Measurements from ENCODE around the gene TRIM52.

Gene TRIM52

DNA sequence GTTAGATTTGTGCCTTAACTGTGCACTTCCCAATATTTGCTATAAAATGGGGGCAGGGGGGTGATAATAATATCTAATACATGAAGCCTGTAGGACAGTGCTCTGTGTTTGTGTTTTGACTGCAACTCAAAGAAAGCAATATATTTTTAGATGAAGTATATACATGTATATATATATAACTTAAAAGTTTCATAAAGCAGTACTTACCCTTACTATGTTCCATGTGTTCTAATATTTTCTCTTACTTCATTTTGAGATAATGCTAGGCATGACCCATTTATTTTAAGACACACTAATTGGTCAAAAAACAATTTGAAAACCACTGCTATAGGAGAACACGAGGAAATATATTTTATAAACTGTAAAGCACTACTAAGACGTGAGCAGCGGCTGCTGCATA is 2.4 kb downstream of the TRIM52 start:
- DNase-seq (ENCODE audit: low spot score): no peak

DNA sequence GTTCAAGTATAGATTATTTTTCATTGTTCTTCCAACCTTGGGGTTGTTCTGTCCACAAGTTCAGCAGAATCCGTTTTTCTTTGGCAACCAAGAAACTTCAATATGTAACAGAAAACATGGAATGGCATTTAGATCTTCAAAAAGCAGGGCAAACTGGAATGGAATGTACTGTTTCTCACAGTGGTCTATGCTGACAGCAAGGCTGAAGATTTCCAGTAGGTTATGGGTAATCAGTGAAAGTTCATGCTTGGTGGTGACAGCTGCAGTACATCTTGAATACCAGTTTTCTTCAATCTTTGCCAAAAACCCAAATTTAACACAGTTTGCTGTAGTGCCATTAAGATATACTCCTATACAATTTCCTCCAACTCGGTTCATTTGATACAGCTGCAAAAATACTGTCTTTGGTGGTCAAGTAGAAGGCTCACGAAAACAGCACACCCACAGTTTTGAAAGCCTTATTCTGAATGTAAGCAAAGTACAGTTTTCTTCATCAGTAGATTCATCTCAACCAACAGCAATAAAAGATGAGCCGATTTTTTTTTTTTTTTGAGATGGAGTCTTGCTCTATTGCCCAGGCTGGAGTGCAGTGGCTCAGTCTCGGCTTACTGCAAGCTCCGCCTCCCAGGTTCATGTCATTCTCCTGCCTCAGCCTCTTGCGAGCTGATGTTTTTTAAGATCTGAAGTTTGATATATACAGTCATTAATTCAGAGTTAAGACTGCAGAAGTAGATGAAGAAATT is 4.9 kb downstream of the TRIM52 start:
- no peak for DNase-seq (ENCODE audit: low spot score)

DNA sequence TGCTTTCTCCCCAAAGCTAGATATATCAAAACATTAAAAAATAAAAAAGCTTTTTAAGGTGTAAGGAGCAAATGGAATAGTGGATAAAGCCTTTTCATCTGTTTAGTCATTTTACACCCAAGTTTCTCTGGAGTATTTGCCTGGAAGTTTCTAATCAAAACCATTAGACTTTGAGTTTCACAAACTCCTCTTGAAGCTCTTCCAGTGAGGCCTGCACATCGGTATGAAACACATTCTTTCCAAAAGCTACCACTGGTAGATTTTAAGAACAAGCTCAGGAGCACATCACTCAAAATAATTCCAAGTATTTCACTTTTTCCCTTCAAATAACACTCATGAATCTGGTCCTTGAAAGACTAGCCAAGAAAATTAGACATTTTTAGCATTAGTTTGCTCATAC is 5.7 kb downstream of the TRIM52 start:
- no peak for DNase-seq (ENCODE audit: low spot score)

DNA sequence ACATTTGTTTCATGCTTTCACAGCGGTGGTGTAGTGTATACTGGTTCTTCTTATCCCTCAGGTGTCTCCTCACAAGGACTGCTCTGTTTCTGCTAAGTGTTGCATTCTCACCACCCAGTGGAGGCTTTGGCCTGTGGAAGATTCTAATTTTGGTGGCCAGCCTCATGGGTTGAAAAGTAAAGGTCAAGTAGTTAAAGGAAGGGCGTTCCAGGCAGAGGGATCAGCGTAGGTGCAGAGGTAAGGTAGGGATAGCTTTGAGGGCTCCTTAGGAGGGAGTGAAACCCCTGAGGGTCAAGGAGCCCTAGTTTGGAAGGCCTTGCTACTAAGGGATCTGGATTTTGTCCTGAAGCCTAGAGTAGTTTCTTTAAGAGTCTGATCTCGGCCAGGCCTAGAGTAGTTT is 12.7 kb downstream of the TRIM52 start:
- no peak for DNase-seq (ENCODE audit: low spot score)

- peak; percentile 67 for DNase-seq (ENCODE audit: low spot score)
Observed at GRCh38 chr5:181246276-181247049, 14.5 kb downstream of the TRIM52 start.

DNA sequence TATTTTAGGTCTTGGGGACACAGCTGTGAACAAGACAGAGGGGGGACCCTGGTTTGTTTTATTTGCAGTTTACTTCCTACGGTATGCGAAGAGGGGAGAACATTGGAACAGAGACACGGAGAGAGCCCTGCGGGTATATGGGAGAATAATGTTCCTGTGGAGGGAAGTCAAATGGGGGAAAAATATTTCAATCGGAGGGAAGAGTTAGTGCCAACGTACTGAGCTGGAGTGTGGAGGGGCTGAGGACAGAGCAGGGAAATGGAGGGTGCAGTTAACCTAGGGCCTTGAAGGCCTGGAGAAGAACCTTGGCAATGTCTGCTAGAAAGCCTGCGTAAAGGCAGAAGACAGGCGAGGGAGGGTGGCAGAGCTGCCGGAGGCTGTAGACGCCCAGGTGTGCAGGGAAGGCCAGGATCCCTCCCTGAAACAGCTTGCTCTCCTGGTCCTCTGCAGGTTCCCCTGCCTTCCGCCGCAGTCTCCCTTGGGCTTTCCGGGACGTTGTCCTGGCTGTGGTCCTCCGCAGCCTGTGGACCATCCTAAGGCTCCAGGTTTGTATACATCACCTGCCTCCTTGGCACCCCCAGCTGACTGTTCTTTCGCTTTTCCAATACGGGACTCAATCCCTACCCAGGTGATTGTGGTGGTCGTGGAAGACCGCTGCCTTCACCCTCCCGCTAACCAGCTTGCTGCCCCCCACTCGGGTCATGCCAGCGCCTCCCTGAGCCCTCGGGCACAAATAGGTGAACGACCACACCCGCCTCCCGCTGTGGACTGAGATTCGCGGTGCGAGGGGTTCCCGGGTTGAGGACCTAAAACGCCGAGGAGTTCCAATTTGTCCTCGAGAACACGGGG is 15.3 kb downstream of the TRIM52 start:
- no peak for DNase-seq (ENCODE audit: low spot score)

DNA sequence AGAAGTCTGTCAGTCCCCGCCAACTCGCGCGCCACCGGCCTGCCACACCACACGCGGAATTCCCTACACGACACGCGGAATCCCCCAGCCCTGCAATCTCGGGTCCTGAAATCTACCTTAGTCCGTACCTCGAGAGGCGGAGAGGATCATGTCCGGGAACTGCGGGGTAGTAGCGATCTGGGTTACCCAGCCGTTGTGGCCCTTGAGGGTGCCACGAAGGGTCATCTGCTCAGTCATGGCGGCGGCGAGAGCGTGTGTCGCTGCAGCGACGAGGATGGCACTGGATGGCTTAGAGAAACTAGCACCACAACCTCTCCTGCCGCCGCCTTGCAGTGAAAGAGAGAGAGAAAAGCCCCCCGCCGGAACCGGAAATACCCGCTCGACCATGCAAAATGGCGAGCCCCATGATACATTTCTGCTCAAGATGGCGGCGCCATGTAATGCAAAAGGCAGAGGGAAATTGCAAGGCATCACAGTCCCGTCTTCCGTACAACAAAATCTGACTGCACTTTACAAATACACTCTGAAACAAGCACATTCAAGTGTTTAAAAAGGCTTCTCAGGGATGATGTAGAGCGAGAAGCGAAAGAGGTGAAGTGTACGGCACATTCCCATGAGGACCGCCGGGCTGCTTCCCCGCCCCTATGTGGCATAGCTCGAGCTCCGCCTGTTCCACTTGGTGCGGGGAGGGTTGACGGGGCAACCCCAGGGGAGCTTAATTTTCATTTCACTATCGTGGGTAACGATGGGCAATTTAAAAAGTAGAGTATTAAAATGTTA is 17.2 kb downstream of the TRIM52 start, which contains the start of gene RACK1:
TSS of gene RACK1 (minus strand) at position 343 of the 780 bp plus-strand sequence. CDS start at position 237, 106 bp downstream.
- peak; percentile 87 for DNase-seq (ENCODE audit: low spot score)

DNA sequence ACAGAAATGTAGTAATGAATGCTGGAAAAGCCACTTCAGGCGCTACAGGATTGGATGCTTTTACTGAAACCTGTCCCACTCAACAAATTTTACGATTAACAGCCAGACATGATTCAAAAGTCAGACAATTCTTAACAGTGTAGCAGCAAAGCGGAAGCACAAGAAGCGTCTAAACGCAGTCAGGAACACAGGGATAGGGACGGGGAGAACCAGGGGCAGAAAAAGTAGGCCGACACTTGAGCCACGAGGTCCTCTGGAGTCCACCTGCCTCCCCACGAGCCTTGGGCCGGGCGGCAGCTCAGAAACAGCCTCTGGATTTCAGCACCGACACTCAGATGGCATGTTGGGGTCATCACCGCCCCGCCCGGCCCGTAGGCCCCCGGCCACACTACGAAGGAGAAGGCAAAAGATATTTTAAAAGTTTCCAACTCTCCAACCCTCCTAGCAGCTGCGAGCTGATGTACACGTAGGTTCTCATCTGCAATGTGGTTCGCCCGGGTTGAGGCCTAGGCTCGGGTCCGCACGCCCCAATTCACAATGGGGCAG is 17.9 kb downstream of the TRIM52 start:
- no peak for DNase-seq (ENCODE audit: low spot score)

- DNase-seq (ENCODE audit: low spot score): no peak
Observed at GRCh38 chr5:181242031-181242451, 18.9 kb downstream of the TRIM52 start.

DNA sequence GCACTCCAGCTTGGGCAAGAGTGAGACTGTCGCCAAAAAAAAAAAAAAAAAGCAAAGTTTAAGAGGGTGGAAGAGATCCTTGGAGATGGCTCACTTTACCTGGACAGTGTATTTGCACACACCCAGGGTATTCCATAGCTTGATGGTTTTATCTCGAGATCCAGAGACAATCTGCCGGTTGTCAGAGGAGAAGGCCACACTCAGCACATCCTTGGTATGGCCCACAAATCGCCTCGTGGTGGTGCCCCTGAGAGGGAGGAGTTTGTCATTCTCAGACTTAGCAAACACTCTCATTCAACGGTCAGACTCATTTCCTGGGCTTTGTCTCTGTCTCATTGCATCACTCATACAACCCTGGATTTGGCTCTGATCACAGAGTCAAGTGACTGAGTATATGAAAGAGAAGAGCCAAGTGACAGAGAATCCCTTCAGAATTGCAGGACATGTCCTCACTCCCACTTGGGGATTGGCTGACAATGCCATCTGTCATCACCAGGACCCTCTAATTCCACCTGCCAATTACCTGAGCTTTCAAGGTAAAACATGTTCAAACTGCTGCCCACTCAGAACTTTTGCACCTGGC is 19.5 kb downstream of the TRIM52 start:
- DNase-seq (ENCODE audit: low spot score): peak; percentile 52

GRCh38 chr5:181239062-181239663 is 21.8 kb downstream of the TRIM52 start:
- DNase-seq (ENCODE audit: low spot score): no peak

DNA sequence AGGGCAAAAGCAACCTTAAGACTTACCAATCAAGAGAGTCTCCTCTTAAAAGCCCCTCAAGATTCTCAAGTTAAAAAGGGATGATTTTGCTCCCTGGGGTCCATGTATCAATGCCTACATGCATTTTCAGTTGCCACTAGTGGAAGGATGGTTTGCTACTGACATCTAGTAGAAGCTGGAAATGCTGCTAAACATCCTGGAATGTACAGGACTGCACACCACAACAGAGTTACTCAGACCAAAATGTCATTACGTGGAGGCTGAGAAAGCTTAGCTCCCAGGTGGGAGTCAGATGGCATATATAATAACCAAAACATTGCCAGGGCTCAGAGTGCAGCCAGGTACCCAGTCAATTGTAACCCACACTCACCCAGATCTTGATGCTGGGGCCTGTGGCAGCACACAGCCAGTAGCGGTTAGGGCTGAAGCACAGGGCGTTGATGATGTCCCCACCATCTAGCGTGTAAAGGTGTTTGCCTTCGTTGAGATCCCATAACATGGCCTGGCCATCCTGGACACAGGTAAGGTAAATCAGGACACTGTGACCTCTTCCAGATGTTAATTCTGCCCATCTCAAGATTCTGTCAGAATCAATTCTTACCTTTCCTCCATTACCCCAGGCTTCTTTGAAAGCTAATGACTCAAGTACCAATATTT is 23.1 kb downstream of the TRIM52 start:
- no peak for DNase-seq (ENCODE audit: low spot score)

DNA sequence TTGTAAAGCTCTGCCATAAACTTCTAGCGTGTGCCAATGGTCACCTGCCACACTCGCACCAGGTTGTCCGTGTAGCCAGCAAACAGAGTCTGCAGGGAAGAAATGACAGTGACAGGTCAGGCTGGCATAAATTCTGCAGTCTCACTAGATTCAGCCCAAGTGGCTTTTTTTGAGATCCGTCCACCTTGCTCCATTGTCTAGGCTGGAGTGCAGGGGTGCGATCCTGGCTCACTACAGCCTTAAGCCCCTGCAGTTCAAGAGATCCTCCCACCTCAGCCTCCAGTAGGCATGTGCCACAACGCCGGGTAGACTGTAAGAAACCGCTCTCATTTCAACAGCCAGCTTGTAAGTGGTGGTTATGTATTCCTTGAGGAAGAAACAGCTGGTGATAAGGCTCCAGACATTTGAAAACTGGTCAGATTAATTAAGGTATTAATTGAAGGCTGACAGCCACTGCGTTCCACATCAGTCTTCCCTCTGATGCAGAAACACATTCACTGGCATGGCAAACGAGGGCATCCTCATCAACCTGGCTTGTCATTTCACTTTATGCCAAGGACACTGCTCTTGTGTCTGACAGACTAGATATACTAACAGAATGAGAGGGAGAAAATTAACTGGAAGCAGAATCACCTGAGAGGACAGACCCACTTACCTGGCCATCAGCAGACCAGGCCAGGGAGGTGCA is 23.8 kb downstream of the TRIM52 start:
- no peak for DNase-seq (ENCODE audit: low spot score)

GRCh38 chr5:181236471-181236870 is 24.5 kb downstream of the TRIM52 start:
- DNase-seq (ENCODE audit: low spot score): no peak

GRCh38 chr5:181235689-181236366 is 25.1 kb downstream of the TRIM52 start:
- DNase-seq (ENCODE audit: low spot score): no peak

DNA sequence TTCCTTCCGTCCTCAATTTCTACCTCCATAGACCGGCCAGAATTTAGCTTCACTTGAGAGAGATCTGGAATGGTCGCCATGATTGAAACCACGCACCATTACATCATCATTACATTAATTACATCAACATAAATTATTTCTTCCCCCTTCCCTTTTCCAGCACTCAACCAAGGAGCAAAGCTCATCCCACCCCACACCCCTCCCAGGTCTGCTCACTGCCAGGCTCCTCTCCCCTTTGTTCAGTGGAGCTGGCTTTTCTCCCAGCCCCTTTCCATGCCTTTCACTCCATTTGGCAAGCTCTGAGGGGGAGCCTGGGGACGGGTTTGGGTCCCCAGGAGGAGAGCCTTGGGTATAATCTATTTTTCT is 25.6 kb downstream of the TRIM52 start:
- no peak for DNase-seq (ENCODE audit: low spot score)

- DNase-seq (ENCODE audit: low spot score): no peak
Observed at GRCh38 chr5:181234455-181235306, 26.3 kb downstream of the TRIM52 start.
